ENCODE data around the gene ADCY10.

- TF ChIP-seq CTCF (IDR thresholded peaks at IDR 0.05; ENCODE audit: poor library complexity) = no peak
- no peak for TF ChIP-seq EZH2phosphoT487 (IDR thresholded peaks at IDR 0.05; ENCODE audit: low read depth, severe bottlenecking, unreplicated experiment)
- TF ChIP-seq EZH2 (IDR thresholded peaks at IDR 0.05; ENCODE audit: borderline replicate concordance) = no peak
Measured at GRCh38 chr1:167943541-167943940, 29.6 kb upstream of the ADCY10 start.

All from hepatocyte (in vitro differentiated cells).